ENCODE data around the gene FSD1. TPM values are rescaled to one million over a fixed set of nuclear protein-coding genes. Genes with fewer than 3 reads are reported as not detected.
A peak's percentile ranks its signal among the peaks of the same experiment; 100 is the strongest.

The FSD1 gene
- total RNA-seq, 1 experiment from 2014 or later = not detected

DNA sequence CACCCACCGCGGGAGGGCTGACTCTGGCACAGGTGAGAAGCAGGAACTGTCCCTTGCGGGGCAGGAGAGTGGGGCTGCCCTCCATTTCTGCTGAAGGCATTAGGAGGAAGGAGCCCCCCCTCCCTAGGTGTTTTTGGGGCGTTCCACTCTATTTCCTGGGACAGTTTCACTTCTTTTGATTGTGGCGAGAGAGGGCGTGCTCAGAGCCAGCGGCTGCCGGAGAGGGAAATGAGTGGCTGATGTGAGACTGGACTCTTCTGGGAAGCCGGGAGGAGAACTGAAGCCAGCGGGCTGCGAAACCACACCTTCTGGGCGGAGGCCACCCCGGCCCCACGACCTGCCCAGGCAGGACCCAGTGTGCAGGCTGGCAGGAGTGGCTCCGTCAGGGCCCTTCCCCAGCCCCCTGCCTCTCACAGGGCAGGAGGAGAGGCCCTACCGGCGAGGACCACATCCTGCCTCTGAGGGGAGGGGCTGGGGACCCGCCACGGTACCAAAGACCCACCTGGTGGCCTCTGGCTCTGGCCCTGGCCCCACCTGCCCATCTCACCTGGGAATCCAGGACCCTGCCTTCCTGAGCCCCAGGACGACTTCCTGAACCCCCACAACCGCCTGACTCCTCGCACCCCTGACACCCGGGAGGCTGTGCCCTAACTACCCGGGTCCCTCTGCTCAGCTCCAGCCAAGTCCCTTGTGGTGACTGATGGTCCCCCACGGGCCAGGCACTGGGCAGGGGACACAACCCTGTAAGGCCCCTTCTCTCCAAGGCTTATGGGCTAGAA is 64.9 kb downstream of the FSD1 start:
- Histone ChIP-seq H3K4me3 (ENCODE audit: low read length) (peak overlapping the region; percentile 65), H3K27me3 (ENCODE audit: low read length) (no peaks in the 10 kb centered on the region), H3K4me1 (ENCODE audit: low read length) (peaks cover 53% of the 10 kb centered on the region), H3K9me3 (ENCODE audit: low read length) (no peaks in the 10 kb centered on the region), H3K4me2 (ENCODE audit: low read depth, low read length, poor library complexity, severe bottlenecking) (peak overlapping the region; percentile 88), H3K27ac (ENCODE audit: low read length) (peak overlapping the region; percentile 91), H4K20me1 (ENCODE audit: insufficient read depth, low read depth, low read length) (peaks cover 11% of the 10 kb centered on the region), H3K36me3 (ENCODE audit: insufficient read depth, low read length) (no peaks in the 10 kb centered on the region), H3K79me2 (ENCODE audit: low read length) (peaks cover 50% of the 10 kb centered on the region), H3K9ac (ENCODE audit: low read length) (peak overlapping the region; percentile 84), H2AFZ (ENCODE audit: low read length) (no peak overlapping the region), H3K9me2 (replicated peaks; ENCODE audit: insufficient read depth, low read length) (no peaks in the 10 kb centered on the region)
- peak; percentile 82 for DNase-seq

GRCh38 chr19:4369888-4370260 is 65.5 kb downstream of the FSD1 start:
- Histone ChIP-seq H3K4me1 (ENCODE audit: low read length) (peaks cover 58% of the 10 kb centered on the region), H3K79me2 (ENCODE audit: low read length) (peaks cover 56% of the 10 kb centered on the region), H2AFZ (ENCODE audit: low read length) (no peak overlapping the region)

DNA sequence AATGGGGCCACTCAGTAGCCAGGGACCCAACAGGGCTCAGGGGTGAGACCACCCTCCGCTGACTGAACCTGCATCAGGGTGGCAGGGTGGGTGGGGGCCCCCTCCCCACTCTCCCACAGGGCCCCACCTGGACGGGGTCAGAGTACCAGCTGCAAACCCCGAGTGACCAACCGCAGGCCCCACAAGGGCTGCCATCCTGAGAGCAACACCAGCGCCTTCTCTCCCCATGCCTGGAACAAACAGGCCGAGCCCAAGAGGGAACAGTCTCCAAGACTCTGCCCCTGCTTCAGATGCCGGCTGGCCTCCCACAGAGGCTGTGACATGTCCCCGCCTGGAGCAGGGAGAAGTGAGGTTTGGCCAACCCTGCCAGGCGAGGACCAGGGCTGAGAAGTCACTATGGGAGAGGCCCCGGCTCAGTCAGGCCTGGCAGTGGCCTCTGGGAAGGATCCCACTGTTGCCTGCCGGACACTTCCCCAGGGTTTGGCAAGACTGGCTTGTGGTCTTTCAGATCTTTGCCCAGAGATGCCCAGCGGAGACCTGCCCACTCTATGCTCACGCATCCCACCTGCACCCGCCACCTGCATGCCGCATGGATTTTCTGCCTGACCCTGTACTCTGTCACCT is 66.1 kb downstream of the FSD1 start:
- Histone ChIP-seq H3K27ac (ENCODE audit: low read length) (peak overlapping the region; percentile 91), H4K20me1 (ENCODE audit: insufficient read depth, low read depth, low read length) (peaks cover 23% of the 10 kb centered on the region), H2AFZ (ENCODE audit: low read length) (no peak overlapping the region), H3K9me2 (replicated peaks; ENCODE audit: insufficient read depth, low read length) (no peaks in the 10 kb centered on the region), H3K79me2 (ENCODE audit: low read length) (peaks cover 60% of the 10 kb centered on the region), H3K9me3 (ENCODE audit: low read length) (no peaks in the 10 kb centered on the region), H3K27me3 (ENCODE audit: low read length) (no peaks in the 10 kb centered on the region), H3K4me2 (ENCODE audit: low read depth, low read length, poor library complexity, severe bottlenecking) (peak overlapping the region; percentile 88), H3K4me1 (ENCODE audit: low read length) (peaks cover 65% of the 10 kb centered on the region), H3K4me3 (ENCODE audit: low read length) (peak overlapping the region; percentile 65), H3K36me3 (ENCODE audit: insufficient read depth, low read length) (no peaks in the 10 kb centered on the region), H3K9ac (ENCODE audit: low read length) (peak overlapping the region; percentile 84)
- DNase-seq = no peak

More at GRCh38 chr19:4369888-4370260, 65.5 kb downstream of the FSD1 start:
- H3K4me2 ChIP-seq (ENCODE audit: low read depth, low read length, poor library complexity, severe bottlenecking) = peak overlapping the region; percentile 88
- DNase-seq = peak; percentile 82
- H3K9ac ChIP-seq (ENCODE audit: low read length) = peak overlapping the region; percentile 84
- H3K9me3 ChIP-seq (ENCODE audit: low read length) = no peaks in the 10 kb centered on the region
- no peaks in the 10 kb centered on the region for H3K27me3 ChIP-seq (ENCODE audit: low read length)
- peak overlapping the region; percentile 65 for H3K4me3 ChIP-seq (ENCODE audit: low read length)
- H3K36me3 ChIP-seq (ENCODE audit: insufficient read depth, low read length) = no peaks in the 10 kb centered on the region
- peaks cover 16% of the 10 kb centered on the region for H4K20me1 ChIP-seq (ENCODE audit: insufficient read depth, low read depth, low read length)
- no peaks in the 10 kb centered on the region for H3K9me2 ChIP-seq (replicated peaks; ENCODE audit: insufficient read depth, low read length)
- peak overlapping the region; percentile 91 for H3K27ac ChIP-seq (ENCODE audit: low read length)

DNA sequence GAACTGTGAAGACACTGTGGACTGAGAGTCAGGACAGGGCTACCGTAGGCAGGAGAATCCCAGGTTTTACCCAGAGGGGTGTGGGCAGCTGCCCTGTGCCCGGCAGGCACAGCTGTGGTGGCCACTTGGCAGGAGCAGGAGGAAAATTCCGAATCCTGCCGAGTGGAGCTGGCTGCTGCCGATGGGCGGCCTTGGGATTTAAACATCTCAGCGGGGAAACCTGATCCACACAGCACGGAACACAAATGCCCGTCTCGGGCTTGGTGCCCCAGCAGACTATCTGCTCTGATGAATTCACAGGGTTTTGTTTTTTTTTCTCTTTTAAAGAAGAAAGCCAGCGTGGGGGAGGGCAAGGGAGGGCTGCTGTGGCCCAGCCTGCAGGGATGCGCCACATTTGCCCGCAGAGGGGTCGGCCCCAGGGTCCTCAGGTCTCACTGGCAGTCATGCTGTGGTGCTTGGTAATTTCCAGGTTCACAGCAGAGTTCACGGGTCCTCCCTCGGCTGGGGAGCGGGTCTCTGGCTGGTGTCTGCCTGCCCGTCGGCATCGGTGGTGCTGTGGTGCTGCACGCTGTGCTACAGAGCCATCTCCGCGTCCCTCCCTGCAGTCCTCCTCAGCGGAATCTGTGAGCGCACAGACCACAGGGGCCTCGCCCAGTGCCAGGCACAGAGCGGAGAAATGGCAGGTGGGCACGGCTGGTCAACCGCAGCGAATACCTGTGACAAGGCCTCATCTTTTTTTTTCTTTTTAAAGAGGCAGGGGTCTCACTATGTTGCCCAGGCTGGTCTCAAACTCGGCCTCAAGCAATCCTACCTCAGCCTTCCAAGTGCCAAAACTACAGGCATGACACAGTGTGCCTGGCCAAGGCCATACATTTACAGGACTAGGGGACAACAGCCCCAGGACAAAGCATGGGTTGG is 67.1 kb downstream of the FSD1 start:
- peak overlapping the region; percentile 88 for H3K4me2 ChIP-seq (ENCODE audit: low read depth, low read length, poor library complexity, severe bottlenecking)
- no peak overlapping the region for H3K27ac ChIP-seq (ENCODE audit: low read length)
- H2AFZ ChIP-seq (ENCODE audit: low read length) = no peak overlapping the region
- H3K9me2 ChIP-seq (replicated peaks; ENCODE audit: insufficient read depth, low read length) = no peaks in the 10 kb centered on the region
- no peaks in the 10 kb centered on the region for H3K9me3 ChIP-seq (ENCODE audit: low read length)
- H3K36me3 ChIP-seq (ENCODE audit: insufficient read depth, low read length) = no peaks in the 10 kb centered on the region
- no peaks in the 10 kb centered on the region for H3K27me3 ChIP-seq (ENCODE audit: low read length)
- no peak for DNase-seq
- H3K4me1 ChIP-seq (ENCODE audit: low read length) = peaks cover 75% of the 10 kb centered on the region
- peak overlapping the region; percentile 65; the same call in 1 of the 2 replicates for H3K4me3 ChIP-seq (ENCODE audit: low read length)
- H4K20me1 ChIP-seq (ENCODE audit: insufficient read depth, low read depth, low read length) = peaks cover 26% of the 10 kb centered on the region
- H3K79me2 ChIP-seq (ENCODE audit: low read length) = peaks cover 60% of the 10 kb centered on the region
- H3K9ac ChIP-seq (ENCODE audit: low read length) = peak overlapping the region; percentile 84

- no peaks in the 10 kb centered on the region for H3K9me2 ChIP-seq (replicated peaks; ENCODE audit: insufficient read depth, low read length)
- no peak for DNase-seq
- no peak overlapping the region for H2AFZ ChIP-seq (ENCODE audit: low read length)
- H4K20me1 ChIP-seq (ENCODE audit: insufficient read depth, low read depth, low read length) = peaks cover 35% of the 10 kb centered on the region
- no peak overlapping the region for H3K4me3 ChIP-seq (ENCODE audit: low read length)
- H3K27me3 ChIP-seq (ENCODE audit: low read length) = no peaks in the 10 kb centered on the region
- no peak overlapping the region for H3K27ac ChIP-seq (ENCODE audit: low read length)
- 0 out of 2 replicates have a peak overlapping the region, but pooled peaks have one; percentile 13 for H3K9ac ChIP-seq (ENCODE audit: low read length)
- peaks cover 84% of the 10 kb centered on the region for H3K4me1 ChIP-seq (ENCODE audit: low read length)
- H3K79me2 ChIP-seq (ENCODE audit: low read length) = peaks cover 60% of the 10 kb centered on the region
- H3K36me3 ChIP-seq (ENCODE audit: insufficient read depth, low read length) = no peaks in the 10 kb centered on the region
- no peaks in the 10 kb centered on the region for H3K9me3 ChIP-seq (ENCODE audit: low read length)
- no peak overlapping the region for H3K4me2 ChIP-seq (ENCODE audit: low read depth, low read length, poor library complexity, severe bottlenecking)
Measured at GRCh38 chr19:4372165-4373012, 68.0 kb downstream of the FSD1 start.

DNA sequence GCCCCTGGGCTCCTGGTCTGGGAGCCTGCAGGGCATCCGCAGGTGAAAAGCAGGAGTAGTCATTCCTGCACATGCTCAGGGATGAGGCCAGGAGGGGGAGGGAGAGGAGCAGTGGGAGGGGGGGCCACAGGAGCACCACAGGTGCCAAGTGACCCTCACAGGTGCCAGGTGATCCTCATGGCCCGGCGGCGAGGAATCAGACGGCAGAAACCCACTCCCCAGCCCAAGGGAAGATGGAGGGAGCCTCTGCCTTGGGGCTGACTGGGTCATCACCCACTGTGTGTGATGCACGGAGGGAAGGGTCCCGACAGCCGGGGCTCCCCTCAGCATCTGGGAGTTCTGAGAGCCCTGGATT is 68.6 kb downstream of the FSD1 start:
- Histone ChIP-seq H3K4me3 (ENCODE audit: low read length) (no peak overlapping the region), H3K27me3 (ENCODE audit: low read length) (no peaks in the 10 kb centered on the region), H3K4me2 (ENCODE audit: low read depth, low read length, poor library complexity, severe bottlenecking) (no peak overlapping the region), H3K9ac (ENCODE audit: low read length) (no peak overlapping the region), H3K27ac (ENCODE audit: low read length) (no peak overlapping the region), H3K36me3 (ENCODE audit: insufficient read depth, low read length) (no peaks in the 10 kb centered on the region), H3K9me2 (replicated peaks; ENCODE audit: insufficient read depth, low read length) (no peaks in the 10 kb centered on the region), H3K79me2 (ENCODE audit: low read length) (peaks cover 60% of the 10 kb centered on the region), H4K20me1 (ENCODE audit: insufficient read depth, low read depth, low read length) (peaks cover 41% of the 10 kb centered on the region), H3K4me1 (ENCODE audit: low read length) (peaks cover 84% of the 10 kb centered on the region), H3K9me3 (ENCODE audit: low read length) (no peaks in the 10 kb centered on the region), H2AFZ (ENCODE audit: low read length) (no peak overlapping the region)
- no peak for DNase-seq

All from Karpas-422 (cell line).